GM11168 (cell line): ENCODE results near the gene TFDP2.
"Not testable (repeated sequence)": the region's sequence is repeated elsewhere in the genome, so short reads cannot be mapped to it uniquely, and the experiment has no call there.

Experiments used
- in situ Hi-C: fragments of 300-500 bp; cut with MboI; formaldehyde crosslinking; loops from one replicate; pipeline ENCODE4 v1.12.0; 2022; ENCODE audit warnings: low sequenced_read_pairs; ENCODE audit not compliant: unreplicated experiment

Gene TFDP2

DNA sequence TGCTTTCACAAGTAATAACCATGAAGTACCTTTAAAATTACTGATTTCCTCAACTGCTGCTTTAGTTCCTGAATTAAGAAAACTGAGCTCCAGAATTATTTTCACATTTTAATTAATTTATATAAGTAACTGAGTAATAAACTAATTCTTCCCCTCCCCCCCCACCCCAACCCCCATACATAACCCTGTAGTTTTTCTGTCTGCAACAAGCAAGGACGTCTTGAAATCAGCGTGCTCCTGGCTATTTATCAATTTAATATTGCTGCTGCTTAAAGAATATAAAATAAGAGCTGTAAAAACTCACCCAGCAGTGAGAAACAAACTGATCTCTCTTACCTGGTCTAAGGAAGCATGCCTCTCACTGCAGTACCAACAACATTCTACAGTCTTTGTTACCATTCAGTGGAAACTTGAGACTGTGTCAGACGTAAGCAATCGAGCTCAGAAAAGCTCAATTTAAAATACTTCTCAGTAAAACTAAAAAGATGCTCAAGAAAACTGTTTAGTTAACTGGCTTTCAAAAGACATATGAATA lies 121.0 kb downstream of the TFDP2 start:
- in situ Hi-C loops, result no loop called here

DNA sequence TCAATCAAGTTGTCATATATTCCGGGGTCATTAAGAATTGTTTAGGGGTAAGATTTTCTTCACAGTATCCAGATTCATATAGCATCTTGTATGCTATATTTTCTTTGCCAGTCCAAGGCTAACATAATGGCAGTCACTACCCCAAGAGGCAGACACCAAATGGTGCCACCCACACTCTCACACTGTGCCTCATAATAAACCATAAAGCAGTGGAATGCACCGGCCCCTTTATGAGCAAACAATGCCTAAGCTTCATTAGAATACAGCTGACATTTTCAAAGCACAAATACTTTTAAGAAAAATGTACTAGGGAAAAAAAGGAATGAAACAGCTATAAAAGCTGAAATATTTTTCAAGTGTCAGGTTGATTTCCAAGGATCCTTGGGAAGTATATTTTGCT lies 121.6 kb downstream of the TFDP2 start:
- in situ Hi-C loops, result no loop called here

- in situ Hi-C loops, result no loop called here
Measured at GRCh38 chr3:142027300-142027699, 122.0 kb downstream of the TFDP2 start.

GRCh38 chr3:142026333-142026732 lies 123.0 kb downstream of the TFDP2 start:
- in situ Hi-C loops, result no loop called here

- in situ Hi-C loops, result no loop called here
Measured at GRCh38 chr3:142022381-142022780, 127.0 kb downstream of the TFDP2 start.

GRCh38 chr3:142021127-142021526 lies 128.2 kb downstream of the TFDP2 start:
- in situ Hi-C loops, result no loop called here

DNA sequence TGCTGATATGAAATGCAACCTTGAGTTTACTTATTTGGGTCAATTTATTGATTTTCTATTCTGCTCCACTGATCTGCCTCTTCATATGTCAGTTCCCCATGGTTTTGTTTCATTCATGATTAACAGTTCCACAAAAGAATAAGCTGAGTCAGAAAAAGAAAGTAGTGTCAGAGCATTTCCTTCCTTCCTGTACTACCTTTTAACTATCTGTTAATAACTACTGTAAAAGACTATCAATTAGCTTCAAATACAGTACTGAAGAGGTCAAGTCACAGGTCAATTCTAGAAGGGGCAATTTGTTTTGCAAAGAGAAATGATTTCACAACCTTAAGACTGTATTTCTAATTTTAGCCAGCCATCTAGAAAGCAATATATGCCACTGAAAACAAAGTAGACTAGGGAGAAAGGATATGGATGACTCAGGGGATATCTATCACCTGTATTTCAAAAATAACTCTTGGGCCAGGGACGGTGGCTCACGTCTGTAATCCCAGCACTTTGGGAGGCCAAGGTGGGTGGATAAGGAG lies 129.5 kb downstream of the TFDP2 start:
- in situ Hi-C loops, result no loop called here

DNA sequence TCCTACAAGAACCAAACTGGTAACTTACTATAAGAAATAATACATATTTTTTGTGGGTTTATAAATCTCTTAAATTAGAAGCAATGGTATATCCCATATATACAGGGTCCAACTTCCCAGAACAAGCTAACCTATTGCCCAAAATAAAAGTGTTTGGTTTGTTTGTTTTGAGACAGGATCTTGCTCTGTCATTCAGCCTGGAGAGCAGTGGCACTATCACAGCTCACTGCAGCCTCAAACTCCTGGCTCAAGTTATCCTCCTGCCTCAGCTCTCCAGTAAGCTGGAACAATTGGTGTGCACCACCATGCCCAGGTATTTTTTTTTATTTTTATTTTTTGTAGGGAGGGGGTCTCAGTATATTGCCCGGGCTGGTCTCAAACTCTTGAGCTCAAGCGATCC lies 135.4 kb downstream of the TFDP2 start:
- in situ Hi-C loops, result no loop called here

DNA sequence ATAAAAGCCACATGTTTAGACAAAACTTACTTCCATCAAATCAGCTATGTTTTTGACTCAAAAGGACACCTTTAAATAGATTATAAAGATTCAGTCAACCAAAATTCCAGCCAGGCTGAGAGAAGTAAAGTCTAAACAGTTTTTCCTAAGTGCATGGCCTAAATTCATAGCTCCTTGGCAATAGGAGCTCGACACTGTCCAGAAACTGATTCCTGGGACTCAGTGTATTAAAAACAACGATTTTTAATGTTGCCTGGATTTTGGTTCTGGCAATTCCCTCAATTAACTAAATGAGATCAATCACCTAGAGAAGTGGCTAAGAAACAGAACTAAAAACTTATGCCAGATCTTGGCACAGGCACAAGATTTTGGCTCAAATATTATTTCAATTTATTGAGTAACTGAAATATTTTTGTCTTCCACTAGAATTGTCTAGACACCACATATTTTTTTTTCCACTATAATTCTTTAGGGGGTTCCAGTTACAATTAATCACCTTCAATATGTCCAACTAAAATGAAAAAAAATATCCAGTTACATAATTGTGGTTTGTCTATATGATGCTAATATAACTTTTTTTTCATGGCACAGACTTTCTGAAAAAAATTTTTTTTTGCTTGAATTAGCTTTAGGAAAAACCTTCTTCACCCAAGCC lies 135.9 kb downstream of the TFDP2 start:
- in situ Hi-C loops, result no loop called here

DNA sequence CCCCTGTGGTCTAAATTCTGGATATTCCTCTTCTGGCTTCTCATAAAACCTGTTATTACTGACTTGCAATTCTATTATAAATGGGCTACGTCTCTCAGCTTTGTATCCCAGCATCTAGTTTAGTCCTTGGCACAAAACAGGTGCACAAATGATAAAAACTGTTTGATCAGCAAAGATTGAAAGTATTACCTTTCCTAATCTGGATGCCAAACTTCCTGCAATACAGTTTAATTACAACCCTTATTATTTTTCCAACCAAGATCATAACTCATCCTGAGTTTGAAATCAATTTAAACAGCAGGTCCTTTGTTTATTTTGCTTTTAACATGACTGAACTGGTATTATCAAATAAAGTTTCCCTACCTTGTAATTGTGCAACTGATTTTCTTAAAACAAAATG lies 140.3 kb downstream of the TFDP2 start:
- in situ Hi-C loops, result no loop called here

DNA sequence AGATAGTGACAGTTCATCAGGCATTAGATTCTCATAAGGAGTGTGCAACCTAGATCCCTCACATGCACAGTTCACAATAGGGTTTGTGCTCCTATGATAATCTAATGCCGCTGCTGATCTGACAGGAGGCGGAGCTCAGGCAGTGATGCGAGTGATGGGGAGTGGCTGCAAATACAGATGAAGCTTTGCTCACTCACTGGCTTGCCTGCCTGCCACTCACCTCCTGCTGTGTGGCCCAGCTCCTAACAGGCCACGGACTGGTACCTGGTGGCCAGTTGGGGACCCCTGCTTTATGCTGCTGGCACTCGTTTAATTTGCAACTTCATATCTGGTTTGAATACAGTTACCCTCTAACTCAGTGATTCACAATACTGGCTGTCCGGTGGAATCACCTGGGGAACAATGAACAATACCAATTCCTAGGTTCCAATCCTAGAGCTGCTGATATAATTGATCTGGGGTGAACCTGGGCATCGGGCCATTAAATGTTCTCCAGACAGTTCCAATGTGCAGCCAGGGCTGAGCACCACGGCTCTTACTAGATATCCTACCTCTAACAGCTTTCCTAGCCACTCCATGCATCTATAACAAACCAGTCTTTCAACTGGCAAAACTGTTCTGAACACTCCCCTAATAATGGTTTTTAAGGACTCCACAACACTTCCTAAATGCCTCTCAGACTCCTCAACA lies 141.5 kb downstream of the TFDP2 start:
- in situ Hi-C loops, result no loop called here

- in situ Hi-C loops, result not testable (repeated sequence)
Measured at GRCh38 chr3:142004957-142005356, 144.4 kb downstream of the TFDP2 start.

DNA sequence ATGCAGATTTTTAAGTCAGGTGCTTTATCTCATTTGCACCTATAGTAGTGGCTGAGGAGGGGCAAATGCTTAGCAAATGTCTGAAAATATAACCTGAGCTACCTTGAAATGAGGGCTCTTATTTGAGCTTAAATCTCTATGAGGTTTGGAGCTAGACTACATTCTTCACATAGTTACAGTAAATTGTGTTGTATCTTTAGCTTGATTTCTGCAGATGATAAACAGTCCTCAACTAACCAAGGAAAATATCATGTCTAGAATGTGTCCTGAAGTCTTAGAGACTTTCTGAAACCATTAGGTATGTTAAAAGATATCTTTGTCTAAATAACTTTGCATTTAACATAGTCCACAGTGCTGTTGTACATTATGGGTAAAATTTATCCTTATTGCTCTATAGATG lies 145.3 kb downstream of the TFDP2 start:
- in situ Hi-C loops, result no loop called here

DNA sequence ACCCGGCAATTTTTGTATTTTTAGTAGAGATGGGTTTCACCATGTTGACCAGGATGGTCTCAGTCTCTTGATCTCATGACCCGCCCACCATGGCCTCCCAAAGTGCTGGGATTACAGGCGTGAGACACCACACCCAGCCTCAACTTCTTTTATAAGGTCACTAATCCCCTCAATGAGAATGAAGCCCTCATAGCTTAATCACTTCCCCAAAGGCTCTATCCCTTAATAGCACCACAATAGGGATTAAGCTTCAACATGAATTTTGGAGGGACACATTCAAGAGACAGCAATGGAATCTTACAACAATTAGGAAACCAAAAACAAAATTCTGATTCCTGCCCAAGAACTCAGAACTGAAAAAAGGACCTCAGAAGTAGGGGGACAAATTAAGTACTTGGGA lies 146.1 kb downstream of the TFDP2 start:
- in situ Hi-C loops, result no loop called here

DNA sequence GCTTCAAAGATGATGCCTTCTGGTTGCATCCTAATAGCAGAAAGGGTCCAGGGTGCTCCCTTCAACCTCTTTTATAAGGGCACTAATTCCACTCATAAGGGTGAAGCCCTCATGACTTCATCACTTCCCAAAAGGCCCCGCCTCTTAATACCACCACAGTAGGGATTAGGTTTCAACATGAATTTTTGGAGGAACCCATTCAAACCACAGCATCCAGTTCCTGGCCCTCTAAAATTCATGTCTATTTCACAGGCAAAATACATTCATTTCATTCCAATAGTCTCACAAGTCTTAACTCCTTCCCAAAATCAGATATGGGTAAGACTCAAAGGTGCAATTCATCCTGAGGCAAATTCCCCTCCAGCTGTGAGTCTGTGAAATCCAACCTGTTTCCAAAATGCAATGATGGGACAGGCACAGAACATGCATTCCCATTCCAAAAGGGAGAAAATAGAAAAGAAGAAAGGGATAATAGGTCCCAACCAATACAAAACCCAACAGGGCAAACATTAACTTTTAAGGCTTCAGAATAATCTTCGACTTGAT lies 148.9 kb downstream of the TFDP2 start:
- in situ Hi-C loops, result no loop called here

DNA sequence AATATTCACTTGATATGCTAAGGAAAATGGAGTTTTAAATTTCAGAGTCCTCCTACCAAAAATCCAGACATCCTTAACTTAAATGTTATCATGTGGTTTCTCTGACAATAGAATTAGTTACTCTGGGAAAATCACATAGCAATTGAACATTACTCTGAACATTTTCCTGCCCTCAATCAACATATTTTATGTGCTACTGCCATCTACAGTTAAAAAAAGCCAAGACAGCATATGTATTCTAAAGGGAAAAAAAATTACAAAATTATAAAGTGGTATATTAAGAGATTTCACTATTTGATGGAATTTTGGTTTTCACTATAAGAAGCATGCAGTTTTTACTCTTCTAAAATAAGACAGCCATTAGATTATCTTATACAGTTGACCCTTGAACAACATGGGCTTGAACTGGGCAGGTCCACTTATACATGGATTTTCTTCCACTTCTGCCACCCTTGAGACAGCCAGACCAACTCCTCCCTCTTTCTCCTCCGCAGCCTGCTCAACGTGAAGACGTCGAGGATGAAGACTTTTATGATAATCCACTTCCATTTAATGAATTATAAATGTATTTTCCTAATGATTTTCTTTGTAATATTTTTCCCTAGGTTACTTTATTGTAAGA lies 150.6 kb downstream of the TFDP2 start:
- in situ Hi-C loops, result no loop called here

- in situ Hi-C loops, result no loop called here
Measured at GRCh38 chr3:141996437-141996836, 152.9 kb downstream of the TFDP2 start.

- in situ Hi-C loops, result no loop called here
Measured at GRCh38 chr3:141994856-141995255, 154.5 kb downstream of the TFDP2 start.

DNA sequence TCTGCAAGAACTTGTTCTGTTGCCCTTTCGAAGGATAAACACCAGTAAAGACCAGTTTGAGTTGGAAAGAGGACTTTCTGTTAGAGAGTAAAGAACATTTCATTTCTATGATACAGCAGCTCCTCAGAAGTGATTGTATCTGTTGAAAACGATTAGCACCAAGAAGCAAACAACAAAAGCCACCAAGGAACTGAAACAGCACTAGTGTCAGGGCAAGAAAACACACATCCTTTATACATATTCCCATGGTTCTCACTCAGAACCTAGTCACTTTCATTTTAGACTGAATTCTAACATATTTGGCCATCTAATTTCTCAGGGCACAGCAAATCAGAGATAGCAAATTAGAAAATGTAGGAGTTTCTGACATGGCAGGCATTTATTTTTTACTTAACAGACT lies 156.8 kb downstream of the TFDP2 start:
- in situ Hi-C loops, result no loop called here

DNA sequence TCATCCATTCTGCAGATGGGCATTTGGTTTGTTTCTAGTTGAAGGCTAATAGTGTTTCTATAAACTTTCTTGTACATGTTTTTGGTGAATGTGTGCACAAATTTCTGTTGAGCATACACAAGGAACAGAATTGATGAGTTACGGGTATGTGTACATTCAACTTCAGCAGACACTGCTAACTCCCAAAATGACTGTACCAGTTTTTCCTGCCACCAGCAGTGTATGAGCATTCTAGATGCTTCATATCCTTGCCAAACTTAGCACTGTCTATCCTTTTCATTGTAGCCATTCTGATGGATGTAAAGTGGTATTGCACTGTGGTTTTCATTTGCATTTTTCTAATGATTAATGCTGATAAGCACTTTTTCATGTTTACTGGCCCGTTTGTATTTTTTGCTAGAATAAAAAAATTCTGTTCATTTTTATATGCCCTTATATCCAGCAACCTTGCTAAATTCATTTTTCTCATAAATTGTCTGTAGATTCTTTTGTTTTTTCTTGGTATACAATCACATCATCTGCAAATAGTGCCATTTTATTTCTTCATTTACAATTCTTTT lies 162.7 kb downstream of the TFDP2 start:
- in situ Hi-C loops, result no loop called here

DNA sequence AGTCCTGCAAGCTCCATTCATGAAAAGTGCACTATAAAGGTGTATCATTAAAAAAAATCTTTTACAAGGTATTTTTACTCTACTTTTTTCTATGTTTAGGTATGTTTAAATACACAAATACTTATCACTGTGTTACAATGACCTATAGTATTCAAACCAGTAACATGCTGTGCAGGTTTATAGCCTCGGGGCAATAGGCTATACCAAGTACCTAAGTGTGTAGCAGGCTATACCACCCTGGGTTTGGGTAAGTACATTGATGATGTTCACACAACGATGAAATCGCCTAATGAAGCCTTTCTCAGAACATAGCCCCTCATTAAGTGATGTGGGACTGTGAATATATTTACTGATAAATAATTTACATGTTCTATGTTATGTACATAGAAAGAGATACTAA lies 168.3 kb downstream of the TFDP2 start:
- in situ Hi-C loops, result no loop called here
